Effector memory CD4-positive, alpha-beta T cell (primary cell): ENCODE data around the gene DCBLD2.

Experiments
- DNase-seq, 3 donors: peaks; one replicate each; pipeline ENCODE4 v3.0.0-alpha.2; 2020
- H3K27ac ChIP-seq: 2 replicates; pipeline ENCODE4 v1.7.0; 2013; ENCODE audit warnings: mild to moderate bottlenecking, low read length, moderate library complexity; ENCODE audit not compliant: insufficient read depth, poor library complexity, severe bottlenecking
- H3K27me3 ChIP-seq: replicated peaks from 2 replicates; pipeline ENCODE4 v1.7.0; 2013; ENCODE audit warnings: mild to moderate bottlenecking, low read length; ENCODE audit not compliant: insufficient read depth, control insufficient read depth, poor library complexity, severe bottlenecking
- H3K36me3 ChIP-seq: 2 replicates; pipeline ENCODE4 v1.7.0; 2013; ENCODE audit warnings: mild to moderate bottlenecking, low read length, moderate library complexity; ENCODE audit not compliant: control insufficient read depth, insufficient read depth
- H3K4me1 ChIP-seq: 2 replicates; pipeline ENCODE4 v1.7.0; 2013; ENCODE audit warnings: low read length, mild to moderate bottlenecking; ENCODE audit not compliant: control insufficient read depth, insufficient read depth, poor library complexity, severe bottlenecking
- H3K4me3 ChIP-seq: 2 replicates; pipeline ENCODE4 v1.7.0; 2013; ENCODE audit warnings: low read length, low read depth, mild to moderate bottlenecking; ENCODE audit not compliant: insufficient read depth, poor library complexity, severe bottlenecking
- H3K9me3 ChIP-seq: 2 replicates; pipeline ENCODE4 v1.7.0; 2013; ENCODE audit warnings: mild to moderate bottlenecking, low read length, moderate library complexity; ENCODE audit not compliant: control insufficient read depth

Gene DCBLD2

DNA sequence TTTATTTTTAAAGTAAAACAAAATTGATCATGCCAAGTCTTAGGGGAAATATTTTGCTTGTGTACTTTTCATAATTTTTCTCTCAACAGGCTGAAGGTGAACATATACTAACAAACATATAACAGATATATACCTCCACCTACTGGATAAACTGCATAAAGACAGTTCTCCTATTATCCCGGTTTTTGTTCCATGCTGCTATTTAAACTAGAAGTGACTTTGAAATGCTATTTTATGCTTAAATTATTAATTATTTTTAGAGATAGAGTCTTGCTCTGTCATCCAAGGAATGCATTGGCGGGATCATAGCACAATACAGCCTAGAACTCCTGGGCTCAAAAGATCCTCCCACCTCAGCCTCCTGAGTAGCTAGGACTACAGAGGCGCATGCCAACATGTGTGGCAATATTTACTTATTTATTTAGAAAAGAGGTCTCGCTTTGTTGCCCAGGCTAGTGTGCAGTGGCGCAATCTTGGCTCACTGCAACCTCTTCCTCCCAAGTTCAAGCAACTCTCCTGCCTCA lies 88.6 kb downstream of the DCBLD2 start:
- no peaks in the 10 kb centered on the region for H3K27me3 ChIP-seq
- no peaks in the 10 kb centered on the region for H3K4me1 ChIP-seq
- H3K27ac ChIP-seq = no peak overlapping the region
- H3K36me3 ChIP-seq = no peaks in the 10 kb centered on the region
- H3K4me3 ChIP-seq = no peak overlapping the region
- DNase-seq = no peak
- no peaks in the 10 kb centered on the region for H3K9me3 ChIP-seq

DNA sequence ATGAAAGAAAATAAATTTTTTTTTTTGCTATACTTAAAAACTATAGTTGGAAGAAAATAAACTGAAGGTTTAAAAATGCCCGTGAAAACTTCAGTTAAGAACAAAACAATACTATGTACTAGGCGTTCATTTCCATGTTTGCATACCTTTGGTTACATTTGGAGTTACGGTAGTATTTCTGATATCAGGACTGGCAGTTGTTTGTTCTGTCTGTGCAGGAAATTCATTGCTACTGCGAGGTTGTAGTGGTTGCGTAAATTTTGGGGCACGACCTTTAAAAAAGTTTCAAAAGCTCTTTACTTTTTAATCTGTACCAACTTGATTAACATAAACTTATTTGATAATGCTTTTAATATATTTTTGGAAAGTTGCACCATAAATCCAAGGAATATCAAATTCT lies 90.4 kb downstream of the DCBLD2 start:
- H3K36me3 ChIP-seq = no peaks in the 10 kb centered on the region
- no peaks in the 10 kb centered on the region for H3K27me3 ChIP-seq
- no peaks in the 10 kb centered on the region for H3K9me3 ChIP-seq
- H3K4me1 ChIP-seq = no peaks in the 10 kb centered on the region
- no peak overlapping the region for H3K4me3 ChIP-seq
- no peak overlapping the region for H3K27ac ChIP-seq
- DNase-seq = no peak

DNA sequence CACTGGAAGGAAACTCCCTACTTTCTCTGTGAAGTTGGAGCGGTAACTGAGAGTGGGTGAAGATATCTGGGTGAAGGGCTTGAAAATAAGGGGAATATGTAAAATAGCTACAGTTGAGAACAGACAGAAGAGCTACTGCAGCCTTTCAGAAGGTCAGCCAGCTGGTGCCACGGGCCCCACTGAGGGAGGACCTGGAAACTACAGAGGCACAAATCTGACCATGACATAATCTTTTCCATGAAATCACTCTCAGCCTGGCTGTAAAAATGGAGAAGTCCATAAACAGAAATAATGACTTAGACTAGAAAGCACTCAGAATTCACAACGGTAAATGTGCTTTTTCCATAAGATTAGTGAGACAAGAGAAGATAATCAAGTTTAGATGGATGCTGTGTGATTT lies 91.9 kb downstream of the DCBLD2 start:
- Histone ChIP-seq H3K36me3 (no peaks in the 10 kb centered on the region), H3K27ac (no peak overlapping the region)

DNA sequence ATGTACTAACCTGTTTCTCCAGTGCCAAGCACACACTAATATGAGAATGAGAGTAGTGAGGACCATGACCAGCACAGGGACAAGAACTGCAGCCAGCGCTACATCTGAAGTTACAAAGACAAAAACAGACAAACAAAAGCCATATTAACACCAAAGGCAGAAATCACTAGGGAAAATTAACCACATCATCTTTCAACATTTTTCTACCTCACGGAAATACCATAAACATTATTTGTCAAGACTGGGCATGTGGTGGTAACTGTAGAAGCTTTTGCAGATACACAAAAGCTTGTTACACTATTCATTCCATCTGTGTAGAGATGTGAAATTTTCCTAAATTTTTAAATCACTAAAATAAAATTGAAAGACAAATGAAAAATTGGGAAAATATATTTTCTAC lies 93.4 kb downstream of the DCBLD2 start:
- H3K9me3 ChIP-seq = no peaks in the 10 kb centered on the region
- no peak overlapping the region for H3K27ac ChIP-seq
- no peaks in the 10 kb centered on the region for H3K36me3 ChIP-seq
- no peak overlapping the region for H3K4me3 ChIP-seq
- DNase-seq = no peak
- H3K27me3 ChIP-seq = no peaks in the 10 kb centered on the region
- H3K4me1 ChIP-seq = no peaks in the 10 kb centered on the region

More for the DNA sequence above, 91.9 kb downstream of the DCBLD2 start:
- Histone ChIP-seq H3K4me3 (no peak overlapping the region), H3K27me3 (no peaks in the 10 kb centered on the region), H3K9me3 (no peaks in the 10 kb centered on the region), H3K4me1 (no peaks in the 10 kb centered on the region)
- DNase-seq = no peak

DNA sequence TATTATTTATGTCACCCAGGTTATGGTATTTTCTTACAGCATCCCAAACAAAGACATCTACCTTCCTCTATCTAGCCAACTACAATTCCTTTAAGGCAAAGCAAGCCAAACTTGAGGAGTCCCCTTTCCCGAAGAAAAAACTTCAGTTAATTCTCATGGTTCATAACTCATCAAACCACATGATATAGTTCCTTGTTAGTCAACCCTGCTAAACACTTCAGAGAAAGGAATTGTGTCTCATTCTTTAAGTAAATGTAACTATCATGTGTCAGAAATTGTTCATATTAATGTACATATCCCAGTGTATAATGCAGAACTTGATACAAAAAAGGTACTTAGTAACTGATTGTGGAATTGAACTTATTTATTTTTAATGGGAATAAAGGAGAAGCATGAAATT lies 93.9 kb downstream of the DCBLD2 start:
- H3K36me3 ChIP-seq = no peaks in the 10 kb centered on the region
- H3K4me1 ChIP-seq = no peaks in the 10 kb centered on the region
- no peaks in the 10 kb centered on the region for H3K27me3 ChIP-seq
- H3K4me3 ChIP-seq = no peak overlapping the region
- no peak overlapping the region for H3K27ac ChIP-seq
- DNase-seq = no peak
- no peaks in the 10 kb centered on the region for H3K9me3 ChIP-seq

DNA sequence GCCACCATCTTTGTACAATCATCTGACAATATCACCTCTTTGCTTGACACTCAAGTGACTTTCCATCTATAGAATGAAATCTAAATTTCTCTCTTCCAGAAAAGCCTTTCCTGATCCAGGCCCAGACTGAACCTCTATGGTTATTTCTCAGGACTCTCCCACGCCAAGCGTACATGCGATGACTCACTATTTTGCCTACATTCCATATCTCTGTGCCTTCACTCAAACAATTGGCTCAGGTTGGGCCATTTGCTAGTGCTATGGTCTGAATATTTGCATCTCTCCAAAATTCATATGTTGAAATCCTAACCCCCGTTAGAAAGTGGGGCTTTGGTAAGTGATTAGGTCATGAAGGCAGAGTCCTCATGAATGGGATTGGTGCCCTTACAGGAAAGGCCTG lies 94.5 kb downstream of the DCBLD2 start:
- DNase-seq = no peak
- H3K27ac ChIP-seq = no peak overlapping the region

DNA sequence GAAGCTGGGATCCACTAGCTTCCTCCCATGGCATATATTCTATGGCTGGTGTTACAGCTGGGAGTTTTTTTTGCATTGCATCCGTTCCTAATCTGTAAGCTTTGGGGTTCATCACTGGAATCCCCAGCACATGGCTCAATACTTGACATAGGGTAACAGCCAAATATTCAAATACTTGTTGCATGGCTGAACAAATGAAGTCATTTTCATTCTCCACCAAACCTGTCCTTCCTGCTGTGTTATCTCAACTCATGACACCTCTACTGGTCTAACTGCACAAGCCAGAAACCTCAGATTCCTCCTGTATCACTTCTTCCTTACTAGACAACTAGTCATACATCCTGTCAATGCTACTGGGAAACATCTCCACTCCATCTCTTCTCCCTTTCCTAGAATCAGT lies 95.0 kb downstream of the DCBLD2 start:
- Histone ChIP-seq H3K27ac (no peak overlapping the region), H3K4me3 (no peak overlapping the region), H3K36me3 (no peaks in the 10 kb centered on the region), H3K4me1 (no peaks in the 10 kb centered on the region), H3K27me3 (no peaks in the 10 kb centered on the region), H3K9me3 (no peaks in the 10 kb centered on the region)
- no peak for DNase-seq

More for the DNA sequence above, 94.5 kb downstream of the DCBLD2 start:
- no peak overlapping the region for H3K4me3 ChIP-seq
- no peaks in the 10 kb centered on the region for H3K27me3 ChIP-seq
- H3K36me3 ChIP-seq = no peaks in the 10 kb centered on the region
- H3K4me1 ChIP-seq = no peaks in the 10 kb centered on the region
- H3K9me3 ChIP-seq = no peaks in the 10 kb centered on the region

DNA sequence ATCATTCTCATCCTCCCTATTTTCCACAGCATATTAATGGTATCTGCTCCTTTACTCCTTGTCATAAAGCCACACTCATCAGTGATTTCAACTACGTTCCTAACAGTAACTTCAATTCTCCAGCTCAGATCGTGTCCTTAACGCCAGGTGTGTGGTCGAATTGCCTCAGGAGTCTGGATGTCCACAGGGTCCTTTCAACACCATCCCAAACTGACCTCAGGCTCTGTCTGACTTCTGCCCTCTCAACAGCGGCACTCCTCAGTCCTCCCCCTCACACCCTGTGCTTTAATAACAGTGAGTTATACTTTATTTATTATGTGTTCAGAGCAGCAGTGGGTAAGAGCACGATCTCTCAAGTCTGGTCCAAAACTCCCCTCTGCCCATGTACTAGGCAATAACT lies 95.9 kb downstream of the DCBLD2 start:
- Histone ChIP-seq H3K36me3 (no peaks in the 10 kb centered on the region), H3K27ac (no peak overlapping the region), H3K4me1 (no peaks in the 10 kb centered on the region), H3K4me3 (no peak overlapping the region), H3K27me3 (no peaks in the 10 kb centered on the region), H3K9me3 (no peaks in the 10 kb centered on the region)
- DNase-seq = no peak

DNA sequence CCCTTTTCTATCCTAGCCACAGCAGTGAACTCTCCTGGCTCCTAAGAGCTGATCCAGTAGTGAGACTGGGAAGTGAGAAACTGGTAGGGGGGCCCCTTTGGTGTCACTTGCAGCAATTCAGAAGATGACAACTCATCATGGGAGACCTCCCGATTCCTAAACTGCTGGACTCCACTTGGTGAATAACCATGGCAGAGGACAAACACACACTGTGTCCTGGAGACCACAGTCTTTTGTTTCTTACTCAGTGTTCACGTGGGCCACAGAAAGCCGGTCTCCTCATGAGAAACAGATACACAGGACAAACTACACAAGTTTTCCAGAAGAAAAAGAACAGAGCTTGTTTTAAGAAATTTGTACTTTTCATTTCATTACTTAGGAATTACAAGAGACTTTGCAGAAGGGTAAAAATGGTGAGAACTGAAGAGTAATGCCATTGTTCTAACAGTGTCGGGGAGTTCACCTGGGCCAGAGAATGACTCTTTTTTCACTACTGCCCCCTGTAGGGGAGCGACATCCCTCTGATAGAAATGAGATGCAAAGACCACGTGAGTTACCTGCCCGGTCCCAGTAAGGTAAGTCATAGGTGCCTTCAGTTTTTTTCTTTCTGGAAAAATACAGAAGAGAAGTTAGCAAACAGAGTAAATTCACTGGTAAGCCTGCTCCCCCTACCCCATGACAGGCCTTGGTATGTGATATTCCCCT lies 100.3 kb downstream of the DCBLD2 start:
- Histone ChIP-seq H3K27me3 (no peaks in the 10 kb centered on the region), H3K4me1 (no peaks in the 10 kb centered on the region), H3K4me3 (no peak overlapping the region), H3K36me3 (no peaks in the 10 kb centered on the region), H3K9me3 (no peaks in the 10 kb centered on the region), H3K27ac (no peak overlapping the region)
- no peak for DNase-seq

DNA sequence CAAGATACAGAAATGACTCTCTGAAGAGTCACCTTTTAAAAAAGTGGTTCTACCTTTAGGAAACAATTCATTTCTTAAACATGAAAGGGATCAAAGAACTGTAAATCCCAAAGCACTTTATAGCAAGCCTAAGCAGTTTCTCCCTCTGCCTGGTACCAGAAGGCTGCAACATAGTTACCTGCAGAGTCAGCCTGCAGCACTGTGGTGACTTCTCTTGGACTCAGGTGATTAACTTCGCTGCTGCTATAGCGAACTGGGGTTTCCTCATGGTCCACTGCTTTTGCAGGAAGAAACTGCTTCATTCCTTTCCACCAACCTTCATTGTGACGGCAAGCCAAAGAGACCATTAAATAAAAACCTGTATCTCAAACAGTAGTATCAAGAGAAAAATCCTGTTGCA lies 101.1 kb downstream of the DCBLD2 start:
- Histone ChIP-seq H3K4me3 (no peak overlapping the region), H3K27me3 (no peaks in the 10 kb centered on the region), H3K9me3 (no peaks in the 10 kb centered on the region), H3K27ac (no peak overlapping the region), H3K4me1 (no peaks in the 10 kb centered on the region), H3K36me3 (no peaks in the 10 kb centered on the region)
- no peak for DNase-seq
